Measurements from ENCODE around the gene MACO1. TPM values are rescaled to one million over a fixed set of nuclear protein-coding genes. Genes with fewer than 3 reads are reported as not detected.

MACO1 gene
- total and polyA plus RNA-seq, 2 of the 13 experiments (the other 11 are each of a cell fraction or from before 2014, with no cell fraction given): 9.7 to 17.0 TPM

DNA sequence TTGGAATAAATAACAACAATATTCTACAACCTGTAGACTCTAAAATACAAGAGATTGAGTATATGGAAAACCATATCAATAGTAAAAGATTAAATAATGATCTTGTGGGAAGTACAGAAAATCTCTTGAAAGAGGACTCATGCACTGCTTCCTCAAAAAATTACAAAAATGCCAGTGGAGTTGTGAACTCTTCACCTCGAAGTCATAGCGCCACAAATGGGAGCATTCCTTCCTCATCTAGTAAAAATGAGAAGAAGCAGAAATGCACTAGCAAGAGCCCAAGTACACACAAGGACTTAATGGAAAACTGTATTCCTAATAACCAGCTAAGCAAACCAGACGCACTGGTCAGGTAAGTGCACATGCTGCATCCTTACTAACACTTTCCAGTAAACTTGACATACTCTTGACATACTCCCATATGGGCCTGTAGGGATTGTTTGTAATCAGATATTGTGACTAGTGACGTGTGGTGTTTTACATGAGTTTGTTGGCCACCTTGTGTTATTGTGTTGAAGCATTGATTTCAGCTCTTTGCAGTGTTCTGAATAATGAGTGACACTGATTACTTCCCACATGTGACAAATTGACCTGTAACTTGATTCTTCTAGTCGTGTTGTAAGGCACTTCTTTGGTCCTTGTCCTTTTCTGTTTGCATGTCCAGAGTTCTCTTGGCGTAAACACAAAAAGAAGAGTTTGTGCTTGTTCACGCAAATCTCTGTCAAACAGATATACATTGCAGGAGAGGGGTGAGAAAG lies 28.0 kb downstream of the MACO1 start (continued):
- TF ChIP-seq ZXDC (CRISPR knock-in tag; IDR thresholded peaks at IDR 0.05) (no peak), SIN3B (IDR thresholded peaks at IDR 0.05; ENCODE audit: low read length) (no peak), ZNF18 (CRISPR knock-in tag; IDR thresholded peaks at IDR 0.05; ENCODE audit: insufficient replicate concordance) (no peak), ISX (CRISPR knock-in tag; conservative IDR thresholded peaks at IDR 0.05) (no peak), MNT (IDR thresholded peaks at IDR 0.05) (peak; percentile 76), SSRP1 (CRISPR knock-in tag; IDR thresholded peaks at IDR 0.05) (no peak), NRL (CRISPR knock-in tag; IDR thresholded peaks at IDR 0.05; ENCODE audit: borderline replicate concordance) (no peak), ZHX1 (CRISPR knock-in tag; IDR thresholded peaks at IDR 0.05; ENCODE audit: low read depth) (no peak), ZNF652 (CRISPR knock-in tag; IDR thresholded peaks at IDR 0.05; ENCODE audit: borderline replicate concordance, low read depth) (no peak), ZBTB26 (CRISPR knock-in tag; IDR thresholded peaks at IDR 0.05; ENCODE audit: borderline replicate concordance) (no peak), SOX5 (CRISPR knock-in tag; IDR thresholded peaks at IDR 0.05; ENCODE audit: borderline replicate concordance) (peak; percentile 72)
- TF ChIP-seq, protein P1, sequence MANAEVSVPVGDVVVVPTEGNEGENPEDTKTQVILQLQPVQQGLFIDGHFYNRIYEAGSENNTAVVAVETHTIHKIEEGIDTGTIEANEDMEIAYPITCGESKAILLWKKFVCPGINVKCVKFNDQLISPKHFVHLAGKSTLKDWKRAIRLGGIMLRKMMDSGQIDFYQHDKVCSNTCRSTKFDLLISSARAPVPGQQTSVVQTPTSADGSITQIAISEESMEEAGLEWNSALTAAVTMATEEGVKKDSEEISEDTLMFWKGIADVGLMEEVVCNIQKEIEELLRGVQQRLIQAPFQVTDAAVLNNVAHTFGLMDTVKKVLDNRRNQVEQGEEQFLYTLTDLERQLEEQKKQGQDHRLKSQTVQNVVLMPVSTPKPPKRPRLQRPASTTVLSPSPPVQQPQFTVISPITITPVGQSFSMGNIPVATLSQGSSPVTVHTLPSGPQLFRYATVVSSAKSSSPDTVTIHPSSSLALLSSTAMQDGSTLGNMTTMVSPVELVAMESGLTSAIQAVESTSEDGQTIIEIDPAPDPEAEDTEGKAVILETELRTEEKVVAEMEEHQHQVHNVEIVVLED (CRISPR knock-in tag; IDR thresholded peaks at IDR 0.05; ENCODE audit: borderline replicate concordance): 0 out of 2 replicates have a peak, but pooled peaks have one; percentile 7
- TF ChIP-seq, protein P2, sequence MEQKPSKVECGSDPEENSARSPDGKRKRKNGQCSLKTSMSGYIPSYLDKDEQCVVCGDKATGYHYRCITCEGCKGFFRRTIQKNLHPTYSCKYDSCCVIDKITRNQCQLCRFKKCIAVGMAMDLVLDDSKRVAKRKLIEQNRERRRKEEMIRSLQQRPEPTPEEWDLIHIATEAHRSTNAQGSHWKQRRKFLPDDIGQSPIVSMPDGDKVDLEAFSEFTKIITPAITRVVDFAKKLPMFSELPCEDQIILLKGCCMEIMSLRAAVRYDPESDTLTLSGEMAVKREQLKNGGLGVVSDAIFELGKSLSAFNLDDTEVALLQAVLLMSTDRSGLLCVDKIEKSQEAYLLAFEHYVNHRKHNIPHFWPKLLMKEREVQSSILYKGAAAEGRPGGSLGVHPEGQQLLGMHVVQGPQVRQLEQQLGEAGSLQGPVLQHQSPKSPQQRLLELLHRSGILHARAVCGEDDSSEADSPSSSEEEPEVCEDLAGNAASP (CRISPR knock-in tag; IDR thresholded peaks at IDR 0.05; ENCODE audit: borderline replicate concordance): 0 out of 2 replicates have a peak, but pooled peaks have one; percentile 33

Data from HepG2 (cell line).